Esophagus squamous epithelium (tissue), 4 donors: ENCODE data around the gene CTIF.

Experiments
- POLR2A ChIP-seq, 4 donors: fragments of 450-650 bp; IDR thresholded peaks; one replicate each; pipeline ENCODE4 v1.6.1; 2017; ENCODE audit warnings: antibody characterized with exemption in 4 of 4, mild to moderate bottlenecking in 4 of 4, moderate library complexity in 3 of 4
- TF ChIP-seq, protein P1 (sequence below), 6 experiments: fragments of 450-650 bp in 4 of 6; fragments of 200-600 bp in 2 of 6; sonication (generic) in 2 of 6; IDR thresholded peaks; one replicate each; pipeline ENCODE4 v1.5.1; 2016 to 2019; ENCODE audit warnings: antibody characterized with exemption in 6 of 6, mild to moderate bottlenecking in 4 of 6, moderate library complexity in 4 of 6

DNA sequence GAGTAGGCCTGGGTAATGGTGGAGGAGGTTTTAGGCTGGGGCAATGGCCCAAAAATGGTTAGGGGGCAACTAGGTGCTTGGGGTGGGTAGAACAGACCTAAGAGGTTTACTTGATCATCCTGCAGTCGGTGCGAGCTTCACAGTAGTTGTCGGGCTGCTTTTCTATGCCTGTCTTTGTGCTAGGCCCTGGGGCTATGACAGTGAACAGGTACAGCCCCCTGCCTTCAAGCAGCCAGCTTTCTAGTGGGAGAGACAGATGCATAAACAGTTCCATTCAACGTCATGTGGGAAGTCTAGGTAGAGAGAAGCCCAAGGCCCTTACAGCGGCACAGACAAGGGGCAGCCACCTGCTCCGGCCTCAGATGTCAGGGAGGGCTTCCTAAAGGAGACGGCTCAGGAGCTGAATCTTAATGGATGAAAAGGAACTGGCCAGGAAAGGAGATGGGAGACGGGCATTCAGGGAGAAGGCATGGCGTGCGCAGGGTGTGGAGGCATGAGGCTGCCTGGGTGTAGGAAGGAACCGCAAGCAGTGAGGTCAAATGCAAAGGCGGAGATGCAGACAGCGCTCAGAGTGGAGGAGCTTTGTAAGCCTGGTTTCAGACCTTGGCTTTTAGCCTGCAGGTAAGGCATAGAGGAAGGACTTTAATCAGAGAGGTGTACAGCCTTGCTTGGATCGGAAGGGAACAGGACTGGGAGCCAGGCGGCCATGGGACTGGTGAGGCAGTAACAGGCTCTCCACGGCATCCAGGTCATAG is 6.0 kb downstream of the CTIF start:
- TF ChIP-seq POLR2A (IDR thresholded peaks at IDR 0.05), result no peak
- TF ChIP-seq, protein P1, sequence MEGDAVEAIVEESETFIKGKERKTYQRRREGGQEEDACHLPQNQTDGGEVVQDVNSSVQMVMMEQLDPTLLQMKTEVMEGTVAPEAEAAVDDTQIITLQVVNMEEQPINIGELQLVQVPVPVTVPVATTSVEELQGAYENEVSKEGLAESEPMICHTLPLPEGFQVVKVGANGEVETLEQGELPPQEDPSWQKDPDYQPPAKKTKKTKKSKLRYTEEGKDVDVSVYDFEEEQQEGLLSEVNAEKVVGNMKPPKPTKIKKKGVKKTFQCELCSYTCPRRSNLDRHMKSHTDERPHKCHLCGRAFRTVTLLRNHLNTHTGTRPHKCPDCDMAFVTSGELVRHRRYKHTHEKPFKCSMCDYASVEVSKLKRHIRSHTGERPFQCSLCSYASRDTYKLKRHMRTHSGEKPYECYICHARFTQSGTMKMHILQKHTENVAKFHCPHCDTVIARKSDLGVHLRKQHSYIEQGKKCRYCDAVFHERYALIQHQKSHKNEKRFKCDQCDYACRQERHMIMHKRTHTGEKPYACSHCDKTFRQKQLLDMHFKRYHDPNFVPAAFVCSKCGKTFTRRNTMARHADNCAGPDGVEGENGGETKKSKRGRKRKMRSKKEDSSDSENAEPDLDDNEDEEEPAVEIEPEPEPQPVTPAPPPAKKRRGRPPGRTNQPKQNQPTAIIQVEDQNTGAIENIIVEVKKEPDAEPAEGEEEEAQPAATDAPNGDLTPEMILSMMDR (IDR thresholded peaks at IDR 0.05), result no peak
